Stimulated activated CD8-positive, alpha-beta memory T cell treated with anti-CD3 and anti-CD28 coated beads, Interleukin-2, amount 100 ng/mL, for 48 hours (primary cell): ENCODE measurements around the gene TNIP1.

Source experiments
- DNase-seq, 2 donors: peaks; one replicate each; pipeline ENCODE4 v3.0.0-alpha.2; 2020; ENCODE audit warnings: low read depth in 2 of 2

Gene TNIP1

GRCh38 chr5:151083081-151083676 lies 2.3 kb upstream of the TNIP1 start:
- peak in 1 of 2 donors; percentile 57 for DNase-seq

DNA sequence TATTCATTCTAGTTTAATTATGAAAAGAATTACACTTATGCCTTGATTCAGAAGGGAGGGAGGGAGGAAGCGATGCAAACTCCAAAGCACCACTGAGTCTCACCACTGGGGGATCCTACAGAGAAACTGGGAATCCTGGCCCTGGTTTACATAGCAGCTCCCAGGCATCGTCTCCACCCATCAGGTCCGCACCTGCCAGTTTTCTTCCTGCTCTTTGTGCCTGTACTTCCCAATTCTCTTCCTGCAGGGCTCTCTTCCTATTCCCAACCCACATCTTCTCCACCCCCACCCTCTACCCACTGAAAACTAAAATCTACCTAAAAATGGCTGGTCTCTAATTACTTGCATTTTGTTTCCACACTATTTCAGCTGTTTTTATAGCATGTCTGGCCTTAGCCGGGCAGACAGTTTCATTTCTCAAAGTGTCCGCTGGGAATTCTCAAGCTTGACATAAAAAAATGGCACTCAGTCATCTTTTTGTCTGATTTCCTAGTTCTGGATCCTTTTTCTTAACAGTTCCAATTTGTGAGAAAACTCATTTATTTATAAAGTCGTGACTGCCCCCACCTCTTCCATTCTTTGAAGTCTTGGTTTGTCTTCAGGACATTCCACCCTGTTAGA lies 1.6 kb upstream of the TNIP1 start:
- no peak for DNase-seq

GRCh38 chr5:151081431-151082281 lies 822 bp upstream of the TNIP1 start:
- no peak for DNase-seq

GRCh38 chr5:151079838-151080612 lies 809 bp downstream of the TNIP1 start:
- DNase-seq: no peak

DNA sequence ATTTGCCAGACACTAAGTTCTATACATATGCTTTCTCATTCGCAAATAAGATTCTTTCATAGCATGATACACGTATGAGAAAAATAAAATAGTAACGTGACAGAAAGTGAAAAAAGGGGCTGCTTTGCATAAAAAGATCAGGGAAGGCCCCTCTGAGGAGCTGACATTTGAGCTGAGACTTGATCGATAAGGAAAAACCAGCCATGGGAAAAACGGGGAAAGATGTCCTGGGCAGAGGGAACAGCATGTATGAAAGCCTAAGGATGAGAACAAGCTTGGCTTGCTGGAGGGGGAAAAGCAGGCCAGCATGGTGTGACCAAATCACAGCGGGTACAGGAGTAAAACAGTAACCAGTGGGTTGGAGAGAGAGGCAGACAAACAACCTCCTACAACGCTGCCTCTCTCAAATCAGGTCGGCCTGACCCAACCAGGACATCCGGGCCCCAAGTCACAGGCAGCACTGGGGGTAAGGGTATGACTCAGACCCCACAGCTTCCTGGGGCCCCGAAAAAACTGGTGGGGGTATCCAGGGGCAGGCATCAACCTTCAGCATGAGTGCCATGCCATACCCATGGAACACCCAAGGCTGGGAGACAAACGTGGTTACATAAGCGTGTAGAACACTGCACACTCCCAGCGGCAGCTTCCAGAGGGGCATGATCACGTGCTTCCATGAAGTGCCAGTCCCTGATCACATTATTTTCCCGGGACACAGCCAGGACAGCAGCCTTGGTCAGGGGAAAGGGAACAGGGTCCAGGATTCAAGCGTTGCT lies 2.2 kb downstream of the TNIP1 start:
- peak; percentile 58 to 68 for DNase-seq

DNA sequence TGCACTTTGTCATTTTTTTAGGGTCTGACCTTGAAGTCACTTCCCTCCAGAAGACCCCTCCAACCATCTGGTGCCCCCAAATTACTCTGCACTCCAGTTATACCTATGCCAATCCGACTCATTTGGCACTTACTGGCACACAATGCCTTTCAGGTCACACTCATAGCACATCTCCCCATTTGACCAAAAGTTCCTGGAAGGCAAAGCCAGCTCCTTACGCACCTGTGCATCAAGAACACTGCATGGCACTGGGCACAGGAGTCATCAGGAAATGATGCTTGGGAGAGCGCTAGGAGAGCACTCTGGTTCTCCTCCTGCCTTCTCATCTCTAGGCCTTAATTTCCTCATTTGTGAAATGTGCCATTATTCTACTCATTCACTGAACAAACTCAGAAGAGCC lies 2.9 kb downstream of the TNIP1 start:
- no peak for DNase-seq

GRCh38 chr5:151077419-151077818 lies 3.4 kb downstream of the TNIP1 start:
- no peak for DNase-seq

DNA sequence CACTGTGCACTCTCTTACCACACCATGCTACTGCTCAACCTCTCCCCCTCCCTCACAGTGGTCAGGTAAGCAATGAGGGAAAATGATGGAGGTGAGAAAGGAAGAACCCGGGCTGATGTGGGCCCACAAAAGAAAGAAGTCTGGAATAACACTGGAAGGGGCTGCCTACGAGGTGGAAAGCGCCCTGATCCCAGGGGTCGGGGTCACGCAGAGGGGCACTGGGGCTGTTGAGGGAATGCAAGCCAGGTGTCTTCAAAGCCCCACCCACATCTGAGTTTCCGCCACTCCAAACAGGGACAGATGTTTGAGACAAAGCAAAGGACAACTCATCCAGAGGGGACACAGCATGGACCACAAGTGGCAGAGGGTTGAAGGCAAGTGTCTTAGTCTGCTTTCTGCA lies 4.2 kb downstream of the TNIP1 start:
- DNase-seq: no peak

DNA sequence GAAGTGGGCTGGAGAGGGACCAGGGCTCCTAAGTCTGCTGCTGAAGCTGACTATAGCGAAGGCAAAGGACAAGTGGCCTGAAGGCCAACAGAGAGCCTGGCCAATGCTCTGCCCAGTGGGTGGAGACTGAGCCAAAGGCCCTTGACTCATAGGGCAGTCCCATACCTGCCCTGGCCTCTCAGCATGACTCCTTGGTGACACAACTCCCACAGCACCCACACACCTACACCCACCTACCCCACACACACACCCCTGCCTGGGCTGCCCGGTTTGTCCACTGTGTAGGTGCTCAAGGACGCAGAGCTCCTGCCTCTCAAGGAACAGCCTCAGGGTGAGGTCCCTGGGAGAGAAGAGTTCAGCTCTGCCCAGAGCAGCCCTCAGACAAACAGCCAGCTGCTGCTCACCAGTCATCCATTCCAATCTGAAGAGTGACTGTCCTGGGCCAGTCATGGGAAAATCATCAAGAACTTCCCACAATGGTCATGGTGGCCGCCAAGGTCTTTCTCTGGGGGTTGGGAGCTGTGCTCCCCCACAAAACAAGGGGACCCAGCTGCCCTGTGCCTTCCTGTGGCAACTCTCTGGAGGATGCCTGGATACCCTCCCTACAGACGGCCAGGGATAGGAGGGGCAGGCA lies 5.0 kb downstream of the TNIP1 start:
- DNase-seq: no peak

DNA sequence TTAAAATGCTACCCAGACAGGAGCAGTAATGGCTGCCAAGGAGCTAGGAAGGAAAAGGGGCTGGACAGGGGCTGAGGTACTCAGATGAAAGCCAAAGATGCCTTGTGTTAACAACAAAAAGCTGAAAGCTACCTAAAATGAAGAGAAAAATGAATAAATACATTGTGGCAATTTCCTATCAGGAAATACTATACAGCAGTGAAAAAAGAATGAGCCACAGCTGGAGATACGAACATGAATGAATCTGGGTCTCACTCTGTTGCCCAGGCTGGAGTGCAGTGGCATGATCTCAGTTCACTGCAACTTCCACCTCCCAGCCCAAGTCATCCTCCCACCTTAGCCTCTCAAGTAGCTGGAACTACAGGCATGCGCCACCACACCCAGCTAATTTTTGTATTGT lies 6.3 kb downstream of the TNIP1 start:
- DNase-seq: no peak

DNA sequence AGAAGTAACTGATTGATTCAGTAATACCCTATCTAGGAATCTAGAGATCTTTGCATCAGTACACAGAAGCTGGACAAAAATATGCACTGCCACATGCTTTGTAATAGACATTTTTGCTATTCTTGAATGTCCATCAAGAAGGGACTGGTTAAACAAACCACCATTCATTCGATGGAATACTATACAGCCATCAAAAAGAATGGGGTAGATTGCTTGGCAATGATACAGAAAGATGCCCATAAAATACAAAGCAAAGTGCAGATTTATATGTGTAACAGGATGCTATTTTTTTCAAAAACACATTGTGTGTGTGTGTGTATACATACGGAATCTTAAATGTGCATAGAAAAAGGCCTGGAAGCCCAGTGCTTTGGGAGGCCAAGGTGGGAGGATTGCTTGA lies 7.6 kb downstream of the TNIP1 start:
- no peak for DNase-seq

- no peak for DNase-seq
These were observed 8.2 kb downstream of the TNIP1 start for GRCh38 chr5:151072630-151073025.

DNA sequence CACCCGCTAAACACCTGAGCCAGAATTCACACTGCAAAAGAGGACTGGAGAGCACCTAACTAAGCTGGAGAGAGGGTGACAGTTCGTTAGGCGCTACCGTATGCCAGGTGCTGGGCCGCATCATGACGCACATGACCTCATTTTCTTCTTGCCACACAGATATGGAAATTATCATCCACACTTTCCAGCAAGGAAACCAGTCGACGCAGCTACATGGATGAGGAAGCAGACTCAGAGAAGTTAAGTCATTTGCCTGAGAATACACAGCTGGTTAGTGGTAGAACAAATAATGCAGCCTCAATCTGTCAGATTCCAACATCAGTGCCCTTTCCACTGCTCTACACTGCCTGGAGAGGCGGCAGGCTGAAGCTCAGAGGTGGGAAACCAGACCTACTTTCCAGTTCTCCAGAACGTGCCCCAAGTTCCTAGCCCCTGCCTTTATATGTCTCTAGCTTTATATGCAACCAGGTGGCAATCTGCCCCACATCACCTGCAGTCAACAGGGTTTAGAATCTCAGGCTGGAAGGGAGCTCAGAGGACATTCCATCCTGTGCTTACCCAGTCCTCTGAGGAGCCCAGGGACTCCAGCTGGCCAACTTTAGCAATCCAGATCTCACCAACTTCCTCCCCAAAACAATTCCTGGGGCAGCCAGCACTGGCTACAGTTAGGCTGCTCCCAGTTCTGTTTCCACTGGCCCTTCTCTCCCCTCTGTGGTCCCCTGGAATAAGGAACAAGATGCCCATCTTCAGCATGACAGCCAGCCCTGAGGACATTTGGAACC lies 8.8 kb downstream of the TNIP1 start:
- DNase-seq: no peak

GRCh38 chr5:151071021-151071420 lies 9.8 kb downstream of the TNIP1 start:
- no peak for DNase-seq

- no peak for DNase-seq
These were observed 10.4 kb downstream of the TNIP1 start for GRCh38 chr5:151070449-151070848.

DNA sequence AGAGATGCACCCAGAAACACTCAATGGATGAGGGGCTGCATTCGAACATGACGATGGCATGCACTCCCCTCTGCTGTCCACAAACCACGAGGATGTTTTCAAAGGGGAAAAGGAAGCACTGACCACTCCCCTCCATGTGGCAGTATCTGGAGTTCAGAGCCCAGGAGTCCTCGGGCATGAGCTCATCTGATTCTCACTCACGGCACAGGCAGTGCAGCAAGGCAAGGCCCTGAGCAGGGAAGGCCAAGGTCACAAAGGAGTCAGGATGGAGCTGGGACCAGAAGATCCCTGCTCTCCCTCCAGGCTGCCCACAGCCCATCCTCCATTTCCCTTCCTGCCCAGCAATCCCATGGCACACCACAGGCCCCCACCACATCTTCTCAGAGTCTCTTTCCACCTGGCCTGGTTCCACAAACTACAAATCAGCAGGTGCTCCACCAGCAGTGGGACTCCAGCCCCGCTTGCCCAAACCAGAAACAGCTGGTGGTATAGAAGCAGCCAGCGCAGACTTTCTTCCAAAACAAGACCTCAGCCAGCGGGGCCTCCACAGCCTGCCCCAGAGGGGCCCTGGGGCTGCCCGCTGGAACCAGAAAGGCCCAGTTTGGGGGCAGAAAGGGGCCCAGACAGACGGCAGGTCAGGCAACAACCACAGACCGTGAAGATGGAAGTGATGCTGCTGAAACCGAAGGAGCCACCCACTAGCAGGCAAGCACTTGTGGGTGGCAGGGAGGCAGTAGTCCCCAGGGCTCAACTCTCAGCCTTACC lies 12.2 kb downstream of the TNIP1 start:
- peak; percentile 54 to 55 for DNase-seq

DNA sequence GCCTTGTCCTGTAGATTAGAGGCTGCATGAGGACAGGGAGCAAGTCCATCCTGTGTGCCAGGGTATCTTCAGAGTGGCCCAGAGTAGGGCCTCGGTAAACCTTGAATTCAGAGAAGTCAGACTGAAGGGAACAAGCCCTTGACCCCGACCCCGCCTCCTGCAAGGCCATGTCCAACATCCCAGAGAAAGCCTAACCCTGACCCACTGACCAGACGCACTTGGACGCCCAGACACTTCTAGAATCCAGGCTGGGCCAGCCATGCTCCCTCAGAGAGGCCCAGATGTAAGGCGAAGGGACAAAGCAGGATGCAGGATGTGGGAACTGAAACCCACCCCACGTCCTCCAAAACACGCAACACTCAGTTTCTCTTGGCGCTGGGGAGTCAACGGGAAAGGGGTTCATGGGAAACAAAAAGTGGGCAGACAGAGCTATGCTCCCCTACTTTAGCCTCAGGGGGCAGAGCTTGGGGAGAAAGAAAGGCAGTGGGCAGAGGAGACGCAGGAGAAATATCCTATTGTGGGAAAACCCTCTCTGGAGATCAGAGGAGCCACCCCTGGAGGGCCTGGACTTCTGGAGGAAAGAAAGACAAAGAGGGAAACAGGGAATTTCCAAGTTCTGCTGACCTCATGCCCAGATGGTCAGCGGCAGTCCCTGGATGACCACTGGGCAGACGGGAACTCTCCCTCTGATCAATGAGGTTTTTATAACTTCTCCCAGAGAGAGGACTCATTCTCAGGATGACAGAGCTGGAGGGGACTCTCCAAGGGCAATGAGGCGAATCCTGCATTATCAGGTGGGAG lies 13.0 kb downstream of the TNIP1 start:
- no peak for DNase-seq

GRCh38 chr5:151066920-151067319 lies 13.9 kb downstream of the TNIP1 start:
- no peak for DNase-seq

DNA sequence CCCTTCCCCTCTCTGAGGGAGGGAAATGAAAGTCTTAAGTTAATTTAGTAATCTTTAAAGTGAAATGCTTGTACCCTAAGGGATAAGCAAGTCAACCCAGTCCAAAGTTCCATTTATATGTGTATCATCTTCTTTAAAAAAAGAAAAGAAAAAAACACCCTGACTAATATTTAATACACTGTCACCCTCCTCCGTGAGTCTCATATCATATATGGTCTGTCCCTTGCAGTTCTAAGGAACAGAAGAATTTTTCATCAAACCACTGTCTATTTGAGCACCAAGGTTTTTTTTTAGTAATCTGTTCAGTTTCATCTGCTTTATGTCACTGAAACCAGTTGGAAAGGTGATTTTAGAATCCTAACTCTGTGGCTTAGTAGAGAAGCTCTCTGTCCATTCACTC lies 15.2 kb downstream of the TNIP1 start:
- DNase-seq: no peak
